GM19025 (cell line): ENCODE results near the gene THBS2.
"Not testable (repeated sequence)": the region's sequence is repeated elsewhere in the genome, so short reads cannot be mapped to it uniquely, and the experiment has no call there.

Source experiments
- ATAC-seq: cut with Tn5 transposase; IDR thresholded peaks from one replicate; pipeline ENCODE4 v1.9.1; 2021; ENCODE audit warnings: mild to moderate bottlenecking, low read depth, moderate library complexity; ENCODE audit not compliant: unreplicated experiment

Gene THBS2

DNA sequence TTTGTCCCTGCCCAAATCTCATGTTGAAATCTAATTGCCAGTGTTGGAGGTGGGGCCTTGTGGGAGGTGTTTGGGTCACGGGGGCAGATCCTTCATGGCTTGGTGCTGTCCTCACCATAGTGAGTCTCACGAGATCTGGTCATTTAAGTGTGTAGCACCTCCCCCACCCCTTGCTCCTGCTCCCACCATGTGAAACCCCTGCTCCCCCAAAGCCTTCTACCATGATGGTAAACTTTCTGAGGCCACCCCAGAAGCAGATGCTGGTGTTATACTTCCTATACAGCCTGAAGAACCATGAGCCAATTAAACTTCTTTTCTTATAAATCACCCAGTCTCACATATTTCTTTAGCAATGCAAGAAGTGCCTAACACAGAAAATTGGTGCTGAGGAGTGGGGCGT is 19.9 kb upstream of the THBS2 start:
- no peak for ATAC-seq

DNA sequence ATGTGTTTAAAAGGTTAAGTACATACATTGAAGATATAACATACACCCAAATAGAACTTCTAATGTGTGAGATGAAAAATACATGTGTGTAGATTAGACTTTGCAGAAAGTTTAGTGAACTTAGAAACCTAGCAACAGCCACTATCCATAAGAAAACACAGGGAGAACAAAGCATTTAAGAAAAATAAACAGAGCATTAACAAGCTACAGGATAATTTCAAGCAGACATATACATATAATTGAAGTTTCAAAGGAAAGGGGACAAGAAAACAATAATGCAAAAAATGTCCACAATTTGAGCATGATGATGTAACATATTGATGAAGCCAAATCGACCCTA is 18.2 kb upstream of the THBS2 start:
- no peak for ATAC-seq

DNA sequence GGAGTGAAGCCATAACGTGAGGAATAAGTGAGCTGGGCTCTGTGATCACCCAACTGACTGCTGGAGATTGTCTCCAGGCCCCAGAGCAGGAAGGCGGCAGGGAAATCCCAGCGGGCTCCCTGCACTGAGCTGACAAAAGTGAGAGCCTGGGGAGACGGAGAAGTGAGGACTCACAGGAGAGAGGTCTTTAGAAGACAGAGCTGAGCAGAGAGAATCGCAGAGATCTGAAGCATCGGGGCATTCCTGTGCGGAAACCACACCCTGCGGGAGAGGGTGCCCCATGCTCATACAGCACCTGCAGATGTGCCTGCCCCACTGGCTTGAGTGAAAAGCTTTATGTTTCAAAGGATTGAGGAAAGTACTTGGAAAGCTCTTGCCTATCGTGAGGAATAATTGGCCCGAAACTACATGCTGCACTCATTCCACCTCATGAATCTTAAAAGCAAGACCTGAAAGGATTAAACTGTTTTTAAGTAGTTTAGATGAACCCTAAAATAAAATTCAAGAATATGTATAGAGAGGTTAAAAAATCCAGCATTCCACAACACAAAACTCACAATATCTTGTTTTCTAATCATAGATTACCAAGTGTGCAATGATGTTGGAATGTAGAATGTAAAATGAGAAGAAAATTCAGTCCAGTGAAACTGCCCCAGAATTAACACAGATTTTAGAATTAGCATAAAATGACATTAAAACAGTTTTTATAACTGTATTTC is 17.7 kb upstream of the THBS2 start:
- no peak for ATAC-seq

DNA sequence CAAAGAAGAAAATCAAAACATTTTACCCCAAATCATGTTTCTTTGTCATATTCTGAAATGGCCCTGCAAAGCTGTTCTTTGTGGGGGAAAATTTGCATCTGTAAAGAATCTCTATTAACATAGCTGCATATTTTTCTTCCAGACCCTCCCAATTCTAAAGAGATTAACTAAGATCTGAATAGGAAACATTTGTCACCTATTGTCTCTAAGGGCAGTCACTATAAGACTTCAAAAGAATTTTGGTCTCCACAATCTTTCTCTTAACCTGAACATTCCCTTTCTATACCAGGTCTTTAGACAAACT is 16.4 kb upstream of the THBS2 start:
- ATAC-seq = not testable (repeated sequence)

DNA sequence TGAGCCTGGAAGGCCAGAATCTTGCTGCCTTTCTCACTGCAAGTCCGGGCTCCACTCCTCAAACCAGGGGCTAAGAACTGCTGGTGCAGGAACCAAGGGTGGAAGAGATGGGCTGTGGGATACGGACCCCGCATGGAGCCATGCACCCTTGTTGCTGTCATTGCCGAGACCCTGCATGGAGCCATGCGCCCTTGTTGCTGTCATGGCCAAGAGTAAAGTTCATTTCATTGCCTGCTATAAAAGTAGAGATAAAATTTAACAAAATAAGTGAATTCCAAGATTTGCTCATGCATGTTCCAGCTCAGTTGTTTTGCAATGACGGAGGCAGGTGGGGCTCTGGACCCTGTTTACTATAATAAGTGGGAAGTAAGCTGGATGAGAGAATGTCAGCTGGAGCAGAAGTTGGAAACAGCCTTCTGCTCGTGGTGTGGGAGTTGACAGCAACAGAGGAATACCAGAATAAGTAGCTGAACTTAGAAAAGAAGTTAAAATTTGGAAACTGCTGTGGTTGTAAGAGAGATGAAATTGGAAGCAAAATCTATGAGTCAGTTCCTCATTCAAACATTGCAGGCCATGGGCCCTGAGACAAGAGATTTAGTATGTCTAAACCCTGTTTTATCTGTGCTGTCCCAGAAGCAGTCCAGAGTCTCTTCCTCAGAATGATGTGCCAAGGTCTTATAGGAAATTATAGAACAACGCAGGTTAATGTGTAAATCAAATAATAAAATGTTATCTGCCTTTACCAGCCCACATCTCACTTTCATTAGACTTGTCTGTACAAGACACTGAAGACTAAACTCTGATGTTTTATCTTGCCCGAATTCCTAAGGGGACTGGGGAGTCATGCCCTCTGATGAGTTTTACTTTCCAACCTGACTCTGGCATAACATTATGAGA is 15.8 kb upstream of the THBS2 start:
- no peak for ATAC-seq

DNA sequence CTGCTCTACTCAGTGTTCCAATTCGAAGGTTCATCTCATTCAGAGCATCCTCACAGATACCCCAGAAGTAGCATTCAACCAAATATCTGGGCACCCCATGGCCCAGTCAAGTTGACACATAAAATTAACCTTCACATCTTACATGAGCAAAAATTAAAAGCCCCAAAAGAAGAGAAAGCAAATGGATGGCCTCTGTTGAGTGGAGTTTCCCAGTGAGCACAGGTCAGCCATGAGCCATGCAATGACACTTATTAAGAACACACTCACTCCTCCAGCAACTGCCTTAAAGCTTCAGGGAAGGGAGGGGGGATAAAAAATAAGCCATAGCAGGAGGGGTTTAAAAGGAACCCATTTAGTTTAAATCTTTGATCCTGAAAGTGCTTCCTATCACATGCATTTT is 14.6 kb upstream of the THBS2 start:
- no peak for ATAC-seq

DNA sequence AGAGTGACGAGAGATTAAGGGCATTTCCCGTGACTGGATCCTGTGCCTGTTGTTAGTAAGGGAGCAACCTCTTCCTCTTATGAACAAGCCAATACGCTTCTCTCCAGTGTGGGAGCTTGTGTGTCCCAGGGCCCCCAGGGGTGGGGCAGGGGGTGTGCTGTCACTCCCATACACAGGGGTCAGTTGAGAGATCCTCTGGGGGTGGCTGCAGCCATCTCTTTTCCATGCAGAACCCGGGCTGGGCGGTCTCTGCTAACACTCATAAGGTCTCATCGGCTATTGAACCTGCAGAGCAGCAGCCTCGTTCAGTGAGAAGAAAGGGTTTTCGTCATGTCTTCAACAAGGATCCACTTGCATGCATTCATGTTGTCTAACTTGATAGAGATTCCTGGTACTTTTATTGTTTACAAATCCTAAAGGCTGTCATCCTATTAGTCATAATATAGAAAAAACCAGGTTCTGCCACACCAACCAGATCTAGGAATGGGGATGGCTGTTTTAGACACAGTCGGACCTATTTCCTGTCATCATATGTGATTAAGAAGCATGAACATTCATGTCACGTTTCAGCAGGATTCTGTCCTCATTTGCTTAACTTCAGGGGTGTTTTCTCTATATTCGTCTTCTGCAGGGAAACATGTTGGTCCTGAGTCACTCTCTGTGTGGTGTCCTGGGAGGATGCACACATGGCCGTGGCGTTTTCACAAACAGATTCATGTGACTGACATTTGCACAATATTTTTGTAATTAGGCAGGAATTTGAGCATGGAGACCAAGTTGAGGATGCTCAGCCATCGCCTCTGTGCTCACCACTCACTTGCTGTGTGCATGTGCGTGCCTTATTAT is 13.3 kb upstream of the THBS2 start:
- ATAC-seq = no peak

DNA sequence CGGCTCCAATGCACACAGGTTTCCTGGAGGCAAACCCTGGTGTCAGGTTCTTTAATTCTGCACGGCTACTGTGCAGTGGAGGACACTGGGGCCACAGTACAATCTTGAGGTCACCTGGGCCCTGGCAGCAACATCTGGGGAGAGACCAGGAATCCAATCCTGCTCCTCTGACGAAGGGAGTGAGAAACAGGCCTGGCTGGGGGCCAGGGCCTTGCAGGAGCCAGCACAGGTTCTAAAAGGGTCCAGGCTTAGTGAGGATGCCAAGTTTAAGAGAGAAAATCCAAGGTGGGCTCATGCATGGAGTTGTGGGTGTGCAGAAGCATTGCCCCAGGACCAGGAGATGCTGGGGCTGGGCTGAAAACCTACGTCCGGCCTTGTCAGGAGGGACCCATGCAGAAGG is 12.6 kb upstream of the THBS2 start:
- no peak for ATAC-seq

DNA sequence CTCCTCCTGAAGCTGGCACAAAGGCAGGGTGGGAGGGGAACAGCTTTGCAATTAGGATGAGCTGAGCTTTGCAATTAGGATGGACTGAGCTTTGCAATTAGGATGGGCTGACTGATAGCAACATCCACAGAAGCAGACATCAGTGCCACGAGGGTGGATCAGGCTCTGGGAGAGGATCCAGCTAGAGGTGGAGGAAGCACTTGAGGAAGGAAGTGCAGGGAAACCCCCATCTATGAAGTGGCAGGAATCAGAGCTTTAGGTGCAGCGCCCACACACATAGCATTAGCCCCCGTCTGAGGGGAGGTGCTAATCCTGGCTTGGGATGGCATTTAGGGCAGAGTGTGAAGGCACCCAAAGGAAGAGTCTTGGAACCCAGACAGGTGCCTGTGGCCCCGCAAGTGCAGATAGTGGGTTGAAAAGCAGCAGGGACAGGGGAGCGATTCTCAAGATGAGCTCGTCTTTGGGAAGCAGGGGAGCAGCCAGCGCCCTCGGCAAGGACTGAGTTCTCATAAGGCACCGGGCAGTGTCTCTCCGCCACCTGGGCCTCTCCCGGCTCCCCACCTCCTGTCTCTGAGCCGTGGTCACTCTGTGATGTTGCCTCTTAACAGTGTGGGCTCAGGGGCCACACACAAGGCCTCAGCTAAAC is 12.0 kb upstream of the THBS2 start:
- ATAC-seq = no peak

DNA sequence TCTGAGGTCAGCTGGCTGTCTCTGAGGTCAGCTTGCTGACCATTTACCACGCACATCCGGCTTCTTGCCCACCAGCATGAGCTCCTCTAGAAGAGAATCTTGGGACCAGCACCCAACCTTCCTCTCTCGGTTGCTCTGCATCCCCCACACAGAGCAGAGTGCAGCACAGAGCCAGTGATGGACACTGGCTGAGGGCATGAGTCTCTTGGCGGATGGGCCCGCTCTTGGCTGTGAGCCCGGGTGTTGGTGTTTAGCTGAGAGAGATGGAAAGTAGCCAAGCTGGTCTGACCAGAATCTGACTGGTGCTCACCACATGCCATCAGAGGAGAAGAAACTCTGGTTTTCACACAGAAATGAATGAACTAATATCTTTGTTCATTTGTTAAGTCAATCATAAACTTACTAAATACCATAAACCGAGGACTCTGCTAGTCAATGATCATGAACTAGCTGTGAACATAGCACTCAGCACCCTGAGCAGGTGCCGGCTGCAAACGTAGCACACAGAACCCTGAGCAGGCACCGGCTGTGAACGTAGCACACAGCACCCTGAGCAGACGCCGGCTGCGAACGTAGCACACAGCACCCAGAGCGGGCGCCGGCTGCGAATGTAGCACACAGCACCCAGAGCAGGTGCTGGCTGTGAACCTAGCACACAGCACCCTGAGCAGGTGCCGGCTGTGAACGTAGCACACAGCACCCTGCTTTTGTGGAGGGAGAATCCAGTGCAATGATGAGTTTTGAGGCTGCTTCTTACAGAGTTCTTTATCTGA is 10.4 kb upstream of the THBS2 start:
- ATAC-seq = no peak

DNA sequence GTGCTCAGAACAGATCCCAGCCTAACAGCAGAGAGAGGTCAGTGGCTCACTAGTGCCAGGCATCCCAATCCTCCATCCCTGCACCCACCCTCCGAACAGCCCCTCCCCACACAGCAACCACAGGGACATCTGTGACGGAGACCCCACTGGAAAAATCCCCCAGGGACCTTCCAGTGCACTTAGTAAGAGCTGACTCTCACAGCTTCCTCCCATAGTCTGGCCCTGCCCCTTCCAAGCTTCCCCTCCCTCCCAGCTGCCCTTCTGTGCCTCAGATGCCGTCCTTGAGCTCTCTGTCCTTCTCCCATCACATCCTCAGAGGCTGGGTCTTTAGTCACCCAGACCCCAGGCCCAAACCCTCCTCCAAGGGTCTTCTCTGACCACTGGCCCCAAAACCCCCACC is 9.7 kb upstream of the THBS2 start:
- no peak for ATAC-seq

DNA sequence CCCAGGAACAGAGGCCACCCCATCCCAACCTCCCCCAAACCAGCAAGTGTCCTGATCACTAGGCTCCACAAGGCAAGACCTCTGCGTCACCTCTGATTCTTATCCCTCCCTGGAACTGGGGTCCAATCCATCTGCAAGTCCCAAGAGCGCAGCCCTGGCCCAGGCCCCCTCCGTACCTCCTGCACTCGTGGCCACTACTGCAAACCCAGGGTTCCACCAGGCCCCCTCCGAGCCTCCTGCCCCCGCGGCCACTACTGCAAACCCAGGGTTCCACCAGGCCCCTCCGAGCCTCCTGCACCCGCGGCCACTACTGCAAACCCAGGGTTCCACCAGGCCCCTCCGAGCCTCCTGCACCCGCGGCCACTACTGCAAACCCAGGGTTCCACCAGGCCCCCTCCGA is 9.0 kb upstream of the THBS2 start:
- not testable (repeated sequence) for ATAC-seq

DNA sequence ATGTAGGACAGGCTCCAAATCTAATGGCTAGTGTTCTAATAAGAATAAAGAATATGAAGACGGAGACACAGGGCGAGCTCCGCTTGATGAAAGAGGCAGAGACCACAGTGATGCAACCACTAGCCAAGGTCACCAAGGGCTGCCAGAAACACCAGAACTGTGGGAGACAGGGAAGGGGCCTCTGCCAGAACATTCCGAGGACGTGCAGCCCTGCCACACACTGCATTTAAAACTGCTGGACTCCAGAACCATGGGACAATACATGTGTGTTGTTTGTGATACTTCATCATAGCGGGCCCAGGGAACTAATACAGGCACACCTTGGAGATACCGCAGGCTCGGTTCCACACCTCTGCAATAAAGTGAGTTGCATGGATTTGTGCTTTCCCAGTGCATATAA is 2.9 kb upstream of the THBS2 start:
- no peak for ATAC-seq

DNA sequence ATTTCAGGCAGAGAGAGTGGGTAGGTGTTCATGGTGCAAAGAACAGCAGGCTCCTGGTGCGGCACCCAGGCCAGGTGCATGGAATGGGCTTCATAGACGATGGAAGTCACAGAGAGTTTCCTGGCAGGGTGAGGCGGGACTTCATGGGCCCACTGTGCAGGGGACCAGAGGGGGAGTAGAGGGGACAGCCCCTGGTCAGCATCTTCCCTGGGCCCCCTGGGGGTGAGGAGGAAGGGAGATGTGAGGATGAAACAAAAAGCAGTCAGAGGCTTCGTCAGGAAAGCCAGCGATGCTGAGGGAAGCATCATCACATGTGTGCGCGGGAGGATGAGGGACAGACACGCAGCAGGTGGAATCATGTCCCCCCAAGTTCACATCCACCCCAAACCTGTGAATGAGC is 2.4 kb upstream of the THBS2 start:
- ATAC-seq = no peak

DNA sequence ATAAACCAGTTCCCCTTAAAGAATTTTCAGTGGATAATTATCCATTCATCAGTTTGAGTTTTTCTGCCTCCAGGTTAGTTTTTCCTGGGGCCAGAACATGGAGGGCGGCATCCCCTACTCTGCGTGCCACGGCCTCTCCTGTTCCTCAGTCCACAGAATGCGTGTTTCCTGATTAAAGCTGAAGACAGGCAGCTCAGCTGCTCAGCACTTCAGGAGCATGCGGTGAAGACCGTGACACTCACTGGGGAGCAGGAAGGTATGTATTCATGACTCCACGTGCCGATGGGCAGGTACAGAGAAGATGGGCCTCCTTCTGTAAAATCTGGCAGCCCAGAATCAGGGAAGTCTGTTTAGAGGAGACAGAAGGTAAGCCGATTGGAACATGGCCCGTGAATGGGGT is 2.0 kb upstream of the THBS2 start:
- ATAC-seq = no peak

DNA sequence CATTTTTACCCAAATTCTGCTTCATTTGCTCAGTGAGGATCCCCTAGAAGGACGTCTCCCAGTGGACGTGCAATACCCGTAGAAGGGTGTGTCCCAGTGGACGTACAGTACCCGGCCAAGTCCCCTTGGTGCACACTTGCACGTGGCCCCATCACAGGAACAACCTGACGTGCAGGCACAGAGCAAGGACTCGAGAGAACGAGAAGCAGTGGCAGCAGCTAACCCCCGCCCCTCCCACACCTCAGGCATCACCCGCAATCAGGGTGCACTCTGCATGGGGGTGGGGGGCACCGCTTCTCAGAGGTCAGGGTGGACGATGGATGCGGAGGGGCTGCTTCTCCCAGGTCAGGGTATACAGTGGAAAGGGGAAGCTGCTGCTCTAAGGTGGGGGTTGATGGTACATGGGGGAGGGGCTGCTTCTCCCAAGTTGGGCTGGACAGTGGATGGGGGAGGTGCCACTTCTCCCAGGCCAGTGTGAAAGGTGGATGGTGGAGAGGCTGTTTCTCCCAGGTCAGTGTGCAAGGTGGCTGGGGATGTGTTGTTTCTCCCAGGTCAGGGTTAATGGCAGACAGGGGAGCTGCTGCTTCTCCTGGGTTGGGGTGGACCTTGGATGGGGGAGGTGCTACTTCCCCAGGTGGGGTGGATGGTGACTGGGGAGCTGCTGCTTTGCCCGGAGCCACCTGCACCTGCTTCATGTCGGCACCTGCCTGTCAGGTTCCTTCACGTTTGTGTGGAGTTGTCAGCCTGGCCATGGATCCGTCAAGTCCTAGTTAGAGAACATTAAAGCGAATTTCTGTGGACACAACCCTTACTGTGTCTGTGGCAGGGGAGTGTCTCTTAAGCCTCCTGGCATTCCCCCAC is 1.0 kb upstream of the THBS2 start:
- ATAC-seq = no peak

DNA sequence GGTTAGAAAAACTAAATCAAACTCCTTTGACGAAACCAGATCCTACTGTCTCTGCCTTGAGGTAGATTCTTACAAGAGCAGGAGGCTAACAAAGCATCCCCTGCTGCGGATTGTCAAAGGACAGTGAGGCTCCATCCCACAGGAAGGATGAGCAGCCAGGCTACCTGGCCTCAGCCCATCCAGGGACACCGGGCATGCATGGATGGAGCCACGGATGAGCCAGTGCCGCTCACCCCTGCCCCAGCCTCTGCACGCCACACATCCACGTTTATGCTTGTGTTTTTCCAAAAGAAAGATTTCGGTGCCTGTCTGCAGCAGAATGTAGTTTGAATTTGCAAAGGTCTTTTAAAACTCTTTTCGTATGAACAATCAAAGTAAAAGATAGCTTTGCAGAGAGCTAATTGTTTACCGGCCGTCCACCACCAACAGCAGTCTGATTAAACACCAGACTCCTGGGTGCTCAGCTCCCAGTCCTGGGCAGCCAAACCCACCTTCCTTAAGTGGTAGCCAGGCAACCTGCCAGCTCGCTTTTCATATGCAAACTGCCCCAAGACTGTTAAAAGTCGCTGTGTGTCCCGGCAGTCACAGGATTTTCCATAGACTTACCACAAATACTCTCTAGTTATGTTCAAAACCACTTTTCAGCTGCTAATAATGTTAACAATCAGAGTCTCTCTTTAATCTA is 999 bp downstream of the THBS2 start:
- ATAC-seq = no peak

DNA sequence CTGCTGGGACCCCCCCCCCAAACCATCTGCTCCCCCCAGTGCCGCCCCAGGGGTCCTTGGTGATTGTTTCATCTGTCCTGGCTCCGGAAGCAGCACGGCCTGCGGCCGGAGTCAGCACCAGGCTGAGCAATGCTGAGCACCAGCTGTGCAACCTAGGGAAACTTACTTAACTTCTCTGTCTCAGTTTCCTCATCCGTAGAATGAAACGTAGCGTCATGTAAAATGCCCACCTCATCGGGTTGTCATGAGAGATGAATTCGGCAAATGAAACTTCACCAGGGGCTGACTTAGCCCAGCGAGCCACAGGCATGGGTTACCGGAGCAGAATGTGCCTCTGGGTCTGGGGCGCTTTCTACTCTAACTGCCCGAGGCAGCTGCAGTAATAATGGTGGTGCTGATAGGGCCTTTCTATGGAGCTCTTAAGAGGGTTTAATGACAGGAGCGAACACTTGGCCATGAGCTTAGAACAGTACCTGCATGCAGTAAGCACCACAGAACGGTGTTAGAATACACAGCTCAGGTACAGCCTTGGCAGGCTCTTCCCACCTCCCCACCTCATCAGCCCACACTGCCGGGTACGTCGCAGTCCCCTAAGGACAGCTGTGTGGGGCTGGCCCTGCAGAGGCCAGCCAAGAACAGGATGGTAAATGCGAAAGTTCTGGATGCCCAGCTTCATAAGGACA is 1.7 kb downstream of the THBS2 start:
- ATAC-seq = no peak
